ENCODE data around the gene SGCD. TPM values are rescaled to one million over a fixed set of nuclear protein-coding genes. Genes with fewer than 3 reads are reported as not detected.

Gene SGCD
- total and polyA plus RNA-seq, 10 donors, result 0.26 to 5.3 (median 1.3) TPM

DNA sequence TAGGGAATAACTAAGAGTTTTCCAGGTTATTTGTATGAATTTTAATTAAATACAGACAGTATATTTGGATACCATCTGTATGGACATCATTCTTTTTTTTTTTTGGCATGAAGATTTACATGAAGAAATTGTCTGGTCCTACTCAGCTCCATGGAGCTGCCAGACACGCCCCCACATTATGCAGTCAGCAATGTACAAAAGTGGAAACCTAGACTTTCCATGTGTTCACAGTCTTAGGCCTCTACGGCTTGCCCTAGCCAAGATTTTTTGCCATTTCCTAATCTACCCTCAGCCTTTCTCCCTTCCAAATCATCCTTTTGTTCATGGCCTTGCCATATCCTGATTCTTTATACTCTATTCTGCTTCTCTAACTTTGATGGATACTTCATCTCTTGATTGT is 207.1 kb downstream of the SGCD start:
- DNase-seq, result no peak
- H3K9me3 ChIP-seq, result no peaks in the 10 kb centered on the region
- H3K27ac ChIP-seq, result no peak overlapping the region
- no peak for TF ChIP-seq POLR2AphosphoS5 (IDR thresholded peaks at IDR 0.05)
- TF ChIP-seq, protein P1, sequence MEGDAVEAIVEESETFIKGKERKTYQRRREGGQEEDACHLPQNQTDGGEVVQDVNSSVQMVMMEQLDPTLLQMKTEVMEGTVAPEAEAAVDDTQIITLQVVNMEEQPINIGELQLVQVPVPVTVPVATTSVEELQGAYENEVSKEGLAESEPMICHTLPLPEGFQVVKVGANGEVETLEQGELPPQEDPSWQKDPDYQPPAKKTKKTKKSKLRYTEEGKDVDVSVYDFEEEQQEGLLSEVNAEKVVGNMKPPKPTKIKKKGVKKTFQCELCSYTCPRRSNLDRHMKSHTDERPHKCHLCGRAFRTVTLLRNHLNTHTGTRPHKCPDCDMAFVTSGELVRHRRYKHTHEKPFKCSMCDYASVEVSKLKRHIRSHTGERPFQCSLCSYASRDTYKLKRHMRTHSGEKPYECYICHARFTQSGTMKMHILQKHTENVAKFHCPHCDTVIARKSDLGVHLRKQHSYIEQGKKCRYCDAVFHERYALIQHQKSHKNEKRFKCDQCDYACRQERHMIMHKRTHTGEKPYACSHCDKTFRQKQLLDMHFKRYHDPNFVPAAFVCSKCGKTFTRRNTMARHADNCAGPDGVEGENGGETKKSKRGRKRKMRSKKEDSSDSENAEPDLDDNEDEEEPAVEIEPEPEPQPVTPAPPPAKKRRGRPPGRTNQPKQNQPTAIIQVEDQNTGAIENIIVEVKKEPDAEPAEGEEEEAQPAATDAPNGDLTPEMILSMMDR (IDR thresholded peaks at IDR 0.05 in 8 of 11, conservative IDR thresholded peaks at IDR 0.05 in 3 of 11), result no peak
- no peaks in the 10 kb centered on the region for H3K4me1 ChIP-seq
- H3K27me3 ChIP-seq (replicated peaks in 1 of 7), result no peaks in the 10 kb centered on the region
- no peaks in the 10 kb centered on the region for H3K36me3 ChIP-seq
- intact Hi-C loops (cut with DNase I; ENCODE audit: low total_unique reads), result no loop called here
- no peak overlapping the region for H3K4me3 ChIP-seq
- WGBS, 5 donors, result 76 to 88% (median 82%) methylated on average over 2 of the region's 2 CpGs

DNA sequence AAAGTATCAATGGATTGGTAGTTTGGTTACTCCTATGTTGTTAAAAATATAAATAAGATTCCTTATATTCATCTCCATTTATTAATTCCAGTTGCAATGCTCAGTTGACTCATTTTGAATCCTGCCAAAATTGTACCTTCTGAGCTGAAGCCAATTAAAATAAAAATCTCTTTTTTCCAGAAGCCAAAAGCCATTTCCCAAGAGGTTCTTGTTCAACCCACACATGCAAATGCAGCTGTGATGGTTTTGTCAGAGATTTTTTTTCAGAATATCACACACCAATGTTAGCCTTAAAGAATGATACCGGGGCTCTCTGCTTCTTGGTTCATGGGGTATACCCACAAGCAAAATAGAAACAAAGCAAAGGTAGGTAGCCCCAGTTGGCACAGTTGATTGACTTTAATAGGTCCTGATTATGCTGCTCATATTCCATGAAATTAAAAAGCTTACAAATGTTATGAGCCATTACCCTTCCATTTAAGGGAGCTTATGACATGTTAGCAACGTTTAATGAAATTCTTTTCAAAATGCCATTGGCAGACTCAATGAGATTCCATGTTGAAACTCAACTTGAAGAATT is 208.0 kb downstream of the SGCD start:
- H3K27ac ChIP-seq, result no peak overlapping the region
- no peaks in the 10 kb centered on the region for H3K36me3 ChIP-seq
- no peaks in the 10 kb centered on the region for H3K9me3 ChIP-seq
- 71 to 91% (median 78%) methylated on average over 2 of the region's 2 CpGs for WGBS, 5 donors
- TF ChIP-seq, protein P1 (IDR thresholded peaks at IDR 0.05 in 8 of 11, conservative IDR thresholded peaks at IDR 0.05 in 3 of 11), result no peak
- TF ChIP-seq POLR2AphosphoS5 (IDR thresholded peaks at IDR 0.05) (no peak), POLR2A (IDR thresholded peaks at IDR 0.05) (no peak)
- intact Hi-C loops (cut with DNase I; ENCODE audit: low total_unique reads), result no loop called here
- H3K4me3 ChIP-seq, result no peak overlapping the region
- no peaks in the 10 kb centered on the region for H3K4me1 ChIP-seq
- no peaks in the 10 kb centered on the region for H3K27me3 ChIP-seq (replicated peaks in 1 of 7)
- no peak for DNase-seq

DNA sequence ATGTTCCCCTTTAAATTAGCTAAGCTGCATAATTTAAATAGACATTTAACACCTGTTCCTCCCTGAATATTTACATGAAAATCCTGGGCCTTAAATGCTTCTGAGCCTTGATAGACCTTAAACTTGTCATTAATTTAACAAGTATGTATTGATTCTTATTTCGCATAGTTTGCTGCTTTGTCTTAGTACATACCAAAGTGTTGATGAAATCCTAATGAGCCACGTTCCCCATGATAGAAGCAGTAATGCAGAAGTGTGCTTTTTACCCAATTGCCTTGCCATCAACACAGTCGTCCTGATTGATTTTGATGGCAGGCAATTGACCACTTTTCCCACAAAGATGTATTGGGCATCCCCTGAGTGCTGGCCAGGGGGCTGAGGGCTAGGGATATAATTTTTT is 213.5 kb downstream of the SGCD start:
- no peaks in the 10 kb centered on the region for H3K9me3 ChIP-seq

DNA sequence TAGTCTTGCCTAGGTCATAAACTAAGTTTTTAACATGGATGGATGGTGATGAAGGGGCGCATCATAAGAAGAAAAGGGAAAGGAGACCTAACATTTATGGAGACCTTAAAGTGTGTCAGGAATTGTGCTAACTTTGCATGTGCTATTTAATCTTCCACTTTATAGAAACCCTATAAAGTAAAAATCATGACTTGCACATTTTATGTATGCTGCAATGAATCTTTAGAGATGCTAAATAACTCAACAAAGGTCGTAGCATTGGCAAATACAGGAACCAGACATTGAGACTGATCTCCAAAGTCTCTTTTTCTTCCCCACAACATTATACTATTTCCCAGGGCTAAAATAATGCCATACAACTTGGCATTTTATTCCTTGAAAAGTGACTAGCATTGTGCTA is 214.6 kb downstream of the SGCD start:
- no peaks in the 10 kb centered on the region for H3K4me1 ChIP-seq
- no peak for TF ChIP-seq POLR2A (IDR thresholded peaks at IDR 0.05)
- 63 to 90% (median 80%) methylated on average over 2 of the region's 2 CpGs for WGBS, 5 donors
- no peak for DNase-seq
- intact Hi-C loops (cut with DNase I; ENCODE audit: low total_unique reads), result no loop called here
- no peak overlapping the region for H3K27ac ChIP-seq
- H3K4me3 ChIP-seq, result no peak overlapping the region
- no peaks in the 10 kb centered on the region for H3K27me3 ChIP-seq (replicated peaks in 1 of 7)
- H3K9me3 ChIP-seq, result no peaks in the 10 kb centered on the region
- no peaks in the 10 kb centered on the region for H3K36me3 ChIP-seq

More for the DNA sequence above, 213.5 kb downstream of the SGCD start:
- 66 to 77% (median 70%) methylated on average over 3 of the region's 3 CpGs for WGBS, 5 donors
- Histone ChIP-seq H3K4me3 (no peak overlapping the region), H3K4me1 (no peaks in the 10 kb centered on the region), H3K36me3 (no peaks in the 10 kb centered on the region), H3K27me3 (replicated peaks in 1 of 7) (no peaks in the 10 kb centered on the region), H3K27ac (no peak overlapping the region)
- TF ChIP-seq, protein P1 (IDR thresholded peaks at IDR 0.05 in 8 of 11, conservative IDR thresholded peaks at IDR 0.05 in 3 of 11), result no peak
- TF ChIP-seq POLR2AphosphoS5 (IDR thresholded peaks at IDR 0.05), result no peak
- TF ChIP-seq POLR2A (IDR thresholded peaks at IDR 0.05), result no peak
- no peak for DNase-seq
- intact Hi-C loops (cut with DNase I; ENCODE audit: low total_unique reads), result no loop called here

All from spleen (tissue), 11 donors.